Vagina (tissue), 2 donors: ENCODE measurements around the gene NSUN7.

ENCODE experiments used
- CTCF ChIP-seq, 3 experiments: fragments of 450-650 bp in 2 of 3; fragments of 200-600 bp in 1 of 3; sonication (generic) in 1 of 3; IDR thresholded peaks; one replicate each; pipeline ENCODE4 v1.5.1; 2017 to 2019; ENCODE audit warnings: antibody characterized with exemption in 3 of 3, mild to moderate bottlenecking in 2 of 3, moderate library complexity in 2 of 3
- POLR2A ChIP-seq, 2 donors: fragments of 450-650 bp; IDR thresholded peaks; one replicate each; pipeline ENCODE4 v1.6.1; 2017; ENCODE audit warnings: antibody characterized with exemption in 2 of 2, mild to moderate bottlenecking in 2 of 2, moderate library complexity in 2 of 2

- TF ChIP-seq CTCF (IDR thresholded peaks at IDR 0.05) (no peak), POLR2A (IDR thresholded peaks at IDR 0.05) (no peak)
These were observed 11.9 kb upstream of the NSUN7 start for GRCh38 chr4:40737879-40738278.
